K562 (cell line): ENCODE results near the gene CD6. TPM values are rescaled to one million over a fixed set of nuclear protein-coding genes. Genes with fewer than 3 reads are reported as not detected.

ENCODE experiments used
- NRF1 ChIP-seq, 2 experiments: fragments of 450-650 bp; IDR thresholded peaks in 1 of 2; conservative IDR thresholded peaks in 1 of 2; 2 replicates each; pipeline ENCODE4 v1.6.1; 2014; ENCODE audit warnings: mild to moderate bottlenecking in 2 of 2
- NUFIP1 ChIP-seq: fragments of 450-650 bp; IDR thresholded peaks from 2 replicates; pipeline ENCODE4 v1.6.1; 2018; ENCODE audit not compliant: partially characterized antibody
- TOE1 ChIP-seq, 2 experiments: fragments of 450-650 bp in 1 of 2; sonication (generic) in 1 of 2; formaldehyde crosslinking in 1 of 2; IDR thresholded peaks; 2 replicates each; pipeline versions ENCODE4 v1.7.1 to v1.8.0; 2016 to 2022; ENCODE audit warnings: borderline replicate concordance in 2 of 2, mild to moderate bottlenecking in 2 of 2, antibody characterized with exemption in 1 of 2, inconsistent platforms in 1 of 2, low read depth in 1 of 2, missing genetic modification reagents in 1 of 2, moderate library complexity in 1 of 2
- ZNF589 ChIP-seq: fragments of 200-800 bp; sonication (Bioruptor generic); IDR thresholded peaks from 2 replicates; pipeline ENCODE4 v1.6.1; 2016; ENCODE audit warnings: low read depth, missing genetic modification characterization, missing compliant biosample characterization
- polyA plus RNA-seq, 8 experiments: library from polyadenylated mRNA; depleted of rRNA in 4 of 8; stranded (reverse) in 5 of 8; unstranded in 3 of 8; fragments of >200 nt; fragmentation: Nextera tagmentation in 2 of 8; fragmentation: Illumina TruSeq in 1 of 8; extraction: Ambion mirVana in 2 of 8; extraction: Trizol in 1 of 8; gene quantifications; 2 replicates each; pipeline versions ENCODE4 v1.2.1 to v1.2.3, GENCODE V29; 2011 to 2014; ENCODE audit warnings: inconsistent platforms in 1 of 8, missing spikeins in 1 of 8
- total RNA-seq, 7 experiments: library from RNA; depleted of rRNA in 6 of 7; stranded (reverse); fragments of >200 nt in 6 of 7; fragmentation: Illumina TruSeq in 2 of 7; extraction: Trizol in 2 of 7; gene quantifications; 2 replicates each; pipeline versions ENCODE4 v1.2.1 to v1.2.3, GENCODE V29; 2011 to 2021; ENCODE audit warnings: low replicate concordance in 1 of 7
- TF ChIP-seq, protein P1 (sequence below): fragments of 450-650 bp; IDR thresholded peaks from 2 replicates; pipeline ENCODE4 v1.6.1; 2018; ENCODE audit not compliant: partially characterized antibody

CD6 gene
- total and polyA plus RNA-seq, 9 of the 15 experiments (the other 6 are each of a cell fraction or from before 2014, with no cell fraction given), result 0.84 TPM; not detected in 8

DNA sequence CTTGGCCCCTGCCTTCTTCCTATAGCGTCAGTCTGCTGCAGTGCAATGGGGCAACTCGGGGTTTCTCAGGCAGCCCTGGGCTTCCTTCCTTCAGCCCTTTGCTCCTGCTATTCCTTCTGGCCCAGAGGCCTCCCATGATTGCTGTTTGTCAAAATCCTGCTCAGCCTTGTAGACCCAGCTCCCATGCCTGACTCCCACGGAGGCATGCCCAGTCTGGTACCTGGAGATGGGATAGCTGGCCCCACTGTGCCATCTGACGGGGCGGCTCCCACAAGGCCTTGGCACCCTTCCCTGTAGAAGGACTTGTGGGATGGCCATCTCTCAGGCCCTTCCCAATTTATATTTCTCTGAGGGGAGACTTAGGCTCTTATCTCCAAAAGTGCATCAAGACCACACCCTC lies 590 bp upstream of the CD6 start (continued):
- TF ChIP-seq, protein P1, sequence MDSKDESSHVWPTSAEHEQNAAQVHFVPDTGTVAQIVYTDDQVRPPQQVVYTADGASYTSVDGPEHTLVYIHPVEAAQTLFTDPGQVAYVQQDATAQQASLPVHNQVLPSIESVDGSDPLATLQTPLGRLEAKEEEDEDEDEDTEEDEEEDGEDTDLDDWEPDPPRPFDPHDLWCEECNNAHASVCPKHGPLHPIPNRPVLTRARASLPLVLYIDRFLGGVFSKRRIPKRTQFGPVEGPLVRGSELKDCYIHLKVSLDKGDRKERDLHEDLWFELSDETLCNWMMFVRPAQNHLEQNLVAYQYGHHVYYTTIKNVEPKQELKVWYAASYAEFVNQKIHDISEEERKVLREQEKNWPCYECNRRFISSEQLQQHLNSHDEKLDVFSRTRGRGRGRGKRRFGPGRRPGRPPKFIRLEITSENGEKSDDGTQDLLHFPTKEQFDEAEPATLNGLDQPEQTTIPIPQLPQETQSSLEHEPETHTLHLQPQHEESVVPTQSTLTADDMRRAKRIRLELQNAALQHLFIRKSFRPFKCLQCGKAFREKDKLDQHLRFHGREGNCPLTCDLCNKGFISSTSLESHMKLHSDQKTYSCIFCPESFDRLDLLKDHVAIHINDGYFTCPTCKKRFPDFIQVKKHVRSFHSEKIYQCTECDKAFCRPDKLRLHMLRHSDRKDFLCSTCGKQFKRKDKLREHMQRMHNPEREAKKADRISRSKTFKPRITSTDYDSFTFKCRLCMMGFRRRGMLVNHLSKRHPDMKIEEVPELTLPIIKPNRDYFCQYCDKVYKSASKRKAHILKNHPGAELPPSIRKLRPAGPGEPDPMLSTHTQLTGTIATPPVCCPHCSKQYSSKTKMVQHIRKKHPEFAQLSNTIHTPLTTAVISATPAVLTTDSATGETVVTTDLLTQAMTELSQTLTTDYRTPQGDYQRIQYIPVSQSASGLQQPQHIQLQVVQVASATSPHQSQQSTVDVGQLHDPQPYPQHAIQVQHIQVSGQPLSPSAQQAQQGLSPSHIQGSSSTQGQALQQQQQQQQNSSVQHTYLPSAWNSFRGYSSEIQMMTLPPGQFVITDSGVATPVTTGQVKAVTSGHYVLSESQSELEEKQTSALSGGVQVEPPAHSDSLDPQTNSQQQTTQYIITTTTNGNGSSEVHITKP, result no peak
- no peak for TF ChIP-seq NUFIP1
- no peak for TF ChIP-seq NRF1 (conservative IDR thresholded peaks at IDR 0.05 in 1 of 2, IDR thresholded peaks at IDR 0.05 in 1 of 2)
- no peak for TF ChIP-seq ZNF589 (CRISPR knock-in tag)
- no peak for TF ChIP-seq TOE1 (IDR thresholded peaks at IDR 0.05; ENCODE audit: borderline replicate concordance)
- TF ChIP-seq TOE1 (CRISPR knock-in tag; IDR thresholded peaks at IDR 0.05; ENCODE audit: borderline replicate concordance, low read depth), result no peak
